AG09319 (cell line): Measurements from ENCODE around the gene FHAD1.

Experiments
- DNase-seq: peaks from one replicate; pipeline ENCODE4 v3.0.0-alpha.2; 2010; ENCODE audit warnings: low read depth; ENCODE audit errors: extremely low read depth
- TF ChIP-seq, protein P1 (sequence below): IDR thresholded peaks from 2 replicates; pipeline ENCODE4 v1.5.1; 2011; ENCODE audit warnings: low read depth, mild to moderate bottlenecking, inconsistent platforms, low read length, moderate library complexity

FHAD1 gene

GRCh38 chr1:15401391-15402055 is 154.5 kb downstream of the FHAD1 start:
- DNase-seq = no peak
- TF ChIP-seq, protein P1, sequence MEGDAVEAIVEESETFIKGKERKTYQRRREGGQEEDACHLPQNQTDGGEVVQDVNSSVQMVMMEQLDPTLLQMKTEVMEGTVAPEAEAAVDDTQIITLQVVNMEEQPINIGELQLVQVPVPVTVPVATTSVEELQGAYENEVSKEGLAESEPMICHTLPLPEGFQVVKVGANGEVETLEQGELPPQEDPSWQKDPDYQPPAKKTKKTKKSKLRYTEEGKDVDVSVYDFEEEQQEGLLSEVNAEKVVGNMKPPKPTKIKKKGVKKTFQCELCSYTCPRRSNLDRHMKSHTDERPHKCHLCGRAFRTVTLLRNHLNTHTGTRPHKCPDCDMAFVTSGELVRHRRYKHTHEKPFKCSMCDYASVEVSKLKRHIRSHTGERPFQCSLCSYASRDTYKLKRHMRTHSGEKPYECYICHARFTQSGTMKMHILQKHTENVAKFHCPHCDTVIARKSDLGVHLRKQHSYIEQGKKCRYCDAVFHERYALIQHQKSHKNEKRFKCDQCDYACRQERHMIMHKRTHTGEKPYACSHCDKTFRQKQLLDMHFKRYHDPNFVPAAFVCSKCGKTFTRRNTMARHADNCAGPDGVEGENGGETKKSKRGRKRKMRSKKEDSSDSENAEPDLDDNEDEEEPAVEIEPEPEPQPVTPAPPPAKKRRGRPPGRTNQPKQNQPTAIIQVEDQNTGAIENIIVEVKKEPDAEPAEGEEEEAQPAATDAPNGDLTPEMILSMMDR = no peak

- no peak for DNase-seq
Observed at GRCh38 chr1:15402809-15403450, 155.9 kb downstream of the FHAD1 start.

DNA sequence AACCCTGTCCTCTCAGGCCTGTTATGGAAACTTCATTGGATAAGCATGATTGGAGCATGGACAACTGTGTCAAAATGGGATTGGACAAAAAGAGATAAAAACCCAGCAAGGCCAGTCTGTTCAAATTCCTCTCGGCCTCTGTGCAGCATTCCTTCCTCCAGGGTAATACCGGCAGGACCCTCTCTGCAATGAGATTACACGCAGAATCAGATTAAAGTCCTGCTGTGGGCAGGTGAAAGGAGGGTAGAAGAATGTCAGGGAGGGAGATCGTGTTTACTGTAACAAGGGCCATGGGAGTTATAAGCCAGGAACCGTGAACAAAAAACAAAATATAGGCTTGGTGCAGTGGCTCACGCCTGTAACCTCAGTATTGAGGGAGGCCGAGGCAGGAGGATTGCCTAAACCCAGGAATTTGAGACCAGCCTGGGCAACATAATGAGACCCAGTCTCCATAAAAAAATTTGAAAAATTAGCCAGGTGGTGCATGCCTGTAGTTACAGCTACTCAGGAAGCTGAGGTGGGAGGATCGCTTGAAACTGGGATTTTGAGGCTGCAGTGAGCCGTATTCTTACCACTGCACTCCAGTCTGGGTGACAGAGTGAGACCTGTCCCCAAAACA is 157.0 kb downstream of the FHAD1 start:
- DNase-seq = no peak
- TF ChIP-seq, protein P1 = no peak

More at GRCh38 chr1:15402809-15403450, 155.9 kb downstream of the FHAD1 start:
- TF ChIP-seq, protein P1 = no peak

DNA sequence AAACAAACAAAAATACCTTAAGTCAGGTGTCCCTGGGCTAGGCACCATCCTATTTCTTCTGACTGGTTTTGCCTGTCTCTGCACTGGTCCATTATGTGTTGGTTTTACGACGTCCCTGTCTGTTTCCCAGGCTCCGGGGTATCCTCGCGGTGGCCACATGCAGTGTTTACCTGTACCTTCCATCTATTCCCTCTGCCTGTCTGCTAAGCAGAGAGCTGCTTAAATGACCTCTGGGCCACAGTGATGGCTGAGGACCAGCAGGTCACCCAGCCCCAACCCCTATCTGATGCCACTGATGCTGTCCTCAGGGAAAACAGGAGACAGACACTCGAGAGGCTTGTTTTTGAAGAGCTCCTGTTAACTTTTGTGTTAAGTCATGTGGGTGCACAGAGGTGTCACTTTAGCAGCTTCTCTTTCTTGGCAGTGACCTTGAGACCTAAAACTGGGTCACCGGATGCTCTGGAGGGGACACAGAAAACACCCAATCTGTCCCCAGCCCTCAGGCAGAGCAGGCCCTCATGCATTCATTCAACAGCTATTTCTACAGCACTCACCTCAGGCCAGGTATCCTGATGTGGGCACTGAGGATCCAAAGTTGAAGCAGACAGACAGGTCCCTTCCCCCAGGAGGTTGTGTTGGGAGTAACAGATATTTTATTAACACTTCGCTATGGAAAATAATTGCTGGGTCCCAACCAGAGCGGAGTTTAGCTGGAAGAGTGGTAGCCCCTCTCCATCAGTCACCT is 158.3 kb downstream of the FHAD1 start:
- DNase-seq = no peak
- TF ChIP-seq, protein P1 = no peak

DNA sequence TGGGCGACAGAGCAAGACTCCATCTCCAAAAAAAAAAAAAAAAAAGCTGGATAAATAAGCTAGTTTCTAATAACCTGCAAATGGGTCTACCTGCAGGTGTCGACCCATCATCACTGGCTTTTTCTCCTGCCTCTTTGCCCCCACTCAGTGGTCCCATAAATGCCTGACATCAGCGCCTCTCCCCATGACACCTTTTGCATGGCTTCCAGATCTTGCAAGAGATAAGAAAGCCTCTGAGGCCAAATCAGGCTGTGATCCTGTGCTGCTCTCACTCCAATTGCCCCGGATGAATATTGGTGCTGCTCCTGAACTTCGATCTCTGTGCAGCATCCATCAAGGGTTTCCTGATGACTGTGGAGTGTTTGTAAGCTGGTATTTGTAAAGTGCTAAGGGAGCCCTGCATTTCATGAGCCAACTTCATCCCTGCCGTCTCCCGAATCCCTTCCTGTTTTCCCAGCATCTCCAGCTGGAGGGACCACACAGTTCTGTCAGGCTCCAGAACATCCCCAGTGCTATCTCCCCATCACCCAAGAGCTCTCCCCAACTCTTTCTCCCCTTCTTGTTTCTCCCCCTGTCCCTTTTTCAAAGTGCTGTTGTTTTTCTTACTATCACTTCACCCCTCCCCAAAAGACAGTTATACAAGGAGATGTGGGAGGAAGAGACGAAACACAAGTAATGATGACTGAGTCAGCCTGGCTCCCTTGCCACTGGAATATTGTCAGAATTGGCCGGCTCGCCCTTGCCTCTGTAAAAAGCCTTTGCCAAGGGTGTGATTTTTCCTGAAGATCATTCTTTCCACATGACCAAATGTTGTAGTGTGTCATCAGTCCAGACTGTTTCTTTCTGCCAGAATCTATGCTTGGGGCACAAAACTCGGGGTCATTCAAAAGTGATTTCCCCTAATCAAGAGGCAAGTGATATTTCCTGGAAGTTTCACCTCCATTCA is 159.9 kb downstream of the FHAD1 start:
- TF ChIP-seq, protein P1 = no peak
- peak; percentile 62 for DNase-seq

DNA sequence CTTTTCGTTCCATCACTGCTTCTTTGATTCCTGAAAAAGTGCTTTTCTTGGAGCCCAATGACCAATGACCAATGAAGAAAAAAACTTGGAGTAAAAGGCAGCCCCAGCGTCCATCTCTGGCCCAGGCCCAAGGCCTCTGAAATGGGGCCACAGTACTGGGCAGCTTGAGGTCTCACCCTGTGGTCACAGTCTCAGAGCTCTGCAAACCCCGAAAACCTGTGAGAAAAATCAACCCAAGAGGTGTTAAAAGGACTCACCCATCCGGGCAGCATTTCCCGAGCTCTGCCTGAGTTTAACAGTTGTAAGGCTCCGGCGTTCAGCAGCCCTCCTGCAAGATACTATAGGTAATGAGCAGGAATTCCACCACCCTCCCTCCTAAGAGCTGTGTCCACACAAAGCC is 160.6 kb downstream of the FHAD1 start:
- TF ChIP-seq, protein P1 = no peak
- no peak for DNase-seq
